ENCODE data around the gene LTBP2. TPM values are rescaled to one million over a fixed set of nuclear protein-coding genes. Genes with fewer than 3 reads are reported as not detected.

LTBP2 gene
- total RNA-seq, 1 donor from 2014 or later = 1.3 TPM

DNA sequence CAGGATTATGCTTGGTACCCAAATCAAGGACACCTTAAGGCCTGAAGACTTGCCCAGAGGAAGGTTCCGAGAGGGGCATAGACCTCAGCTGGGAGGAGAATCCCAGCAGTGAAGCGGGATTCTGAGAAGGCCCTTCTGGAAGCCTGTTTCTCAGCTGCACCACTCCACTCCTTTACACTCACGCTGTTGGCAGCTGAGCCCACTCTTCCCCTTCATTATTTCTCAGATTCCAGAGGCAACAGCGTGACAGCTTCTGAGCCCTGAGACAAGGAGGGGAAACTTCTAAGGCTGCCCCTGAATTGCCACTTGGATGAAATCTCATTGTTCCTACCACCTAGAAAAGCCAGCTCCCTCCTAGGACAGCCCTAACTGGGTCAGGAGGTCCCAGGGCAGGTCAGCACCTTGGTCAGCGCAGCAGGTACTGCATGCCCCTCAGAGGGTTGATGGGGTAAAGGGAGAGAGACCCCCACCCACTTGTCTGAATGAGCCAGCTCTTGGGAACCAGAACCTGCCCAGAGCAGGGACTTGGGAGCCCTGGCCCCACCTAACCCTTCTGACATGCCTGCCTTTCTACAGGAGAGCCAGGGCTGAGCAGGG lies 64.6 kb downstream of the LTBP2 start:
- Mint-ChIP-seq H3K4me3 (no peak overlapping the region), H3K27ac (ENCODE audit: unreplicated experiment) (no peak overlapping the region), H3K27me3 (ENCODE audit: low read depth) (no peaks in the 10 kb centered on the region), H3K36me3 (ENCODE audit: low read depth) (no peaks in the 10 kb centered on the region), H3K9me3 (no peaks in the 10 kb centered on the region), H3K4me1 (peaks cover 6% of the 10 kb centered on the region)
- TF ChIP-seq, protein P1, sequence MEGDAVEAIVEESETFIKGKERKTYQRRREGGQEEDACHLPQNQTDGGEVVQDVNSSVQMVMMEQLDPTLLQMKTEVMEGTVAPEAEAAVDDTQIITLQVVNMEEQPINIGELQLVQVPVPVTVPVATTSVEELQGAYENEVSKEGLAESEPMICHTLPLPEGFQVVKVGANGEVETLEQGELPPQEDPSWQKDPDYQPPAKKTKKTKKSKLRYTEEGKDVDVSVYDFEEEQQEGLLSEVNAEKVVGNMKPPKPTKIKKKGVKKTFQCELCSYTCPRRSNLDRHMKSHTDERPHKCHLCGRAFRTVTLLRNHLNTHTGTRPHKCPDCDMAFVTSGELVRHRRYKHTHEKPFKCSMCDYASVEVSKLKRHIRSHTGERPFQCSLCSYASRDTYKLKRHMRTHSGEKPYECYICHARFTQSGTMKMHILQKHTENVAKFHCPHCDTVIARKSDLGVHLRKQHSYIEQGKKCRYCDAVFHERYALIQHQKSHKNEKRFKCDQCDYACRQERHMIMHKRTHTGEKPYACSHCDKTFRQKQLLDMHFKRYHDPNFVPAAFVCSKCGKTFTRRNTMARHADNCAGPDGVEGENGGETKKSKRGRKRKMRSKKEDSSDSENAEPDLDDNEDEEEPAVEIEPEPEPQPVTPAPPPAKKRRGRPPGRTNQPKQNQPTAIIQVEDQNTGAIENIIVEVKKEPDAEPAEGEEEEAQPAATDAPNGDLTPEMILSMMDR (conservative IDR thresholded peaks at IDR 0.05) = no peak
- no peak for DNase-seq (ENCODE audit: low read depth, low spot score)

DNA sequence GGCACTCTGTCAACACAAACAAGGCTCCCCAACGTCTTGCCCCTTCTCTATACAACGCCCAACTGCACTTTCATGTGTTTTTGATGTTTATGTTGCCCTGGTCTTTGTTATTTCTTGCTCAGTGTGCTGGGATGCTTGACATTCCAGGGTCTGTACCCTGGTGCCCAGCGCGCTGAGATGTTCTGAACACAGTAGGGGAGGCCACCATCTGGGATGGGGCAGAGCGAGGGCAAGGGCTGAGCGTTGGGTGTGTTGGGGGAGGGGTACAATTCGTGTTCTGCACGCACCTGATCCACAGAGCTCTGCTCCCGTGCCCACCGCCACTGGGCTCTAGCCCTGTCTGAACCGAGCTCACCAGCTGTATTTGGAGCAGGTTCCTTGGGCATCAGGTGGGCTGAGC lies 65.6 kb downstream of the LTBP2 start:
- Mint-ChIP-seq H3K4me1 (peaks cover 1% of the 10 kb centered on the region), H3K36me3 (ENCODE audit: low read depth) (no peaks in the 10 kb centered on the region), H3K9me3 (no peaks in the 10 kb centered on the region), H3K27ac (ENCODE audit: unreplicated experiment) (no peak overlapping the region), H3K27me3 (ENCODE audit: low read depth) (peaks cover 2% of the 10 kb centered on the region), H3K4me3 (no peak overlapping the region)
- TF ChIP-seq, protein P1 (conservative IDR thresholded peaks at IDR 0.05) = no peak
- DNase-seq (ENCODE audit: low read depth, low spot score) = no peak

DNA sequence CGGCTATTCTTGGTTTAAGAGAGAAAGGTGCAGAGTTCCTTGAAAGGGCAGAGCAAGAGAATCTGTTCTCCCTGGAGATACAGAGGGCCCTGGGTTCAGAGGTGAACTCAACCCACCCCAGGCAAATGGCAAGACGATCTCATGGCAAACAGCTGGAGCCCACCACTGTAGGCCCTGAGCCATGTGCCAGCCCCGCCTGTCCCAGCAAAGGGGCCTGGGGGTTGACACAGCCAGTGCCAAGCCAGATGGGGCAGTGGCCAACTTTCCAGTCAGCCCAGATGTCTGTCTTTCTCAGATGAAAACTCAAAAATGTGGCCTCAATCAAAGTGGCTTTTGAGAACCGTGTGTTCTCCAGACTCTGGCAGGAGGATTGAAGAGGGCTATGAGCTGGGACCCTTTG lies 66.7 kb downstream of the LTBP2 start:
- Mint-ChIP-seq H3K4me1 (no peaks in the 10 kb centered on the region), H3K27ac (ENCODE audit: unreplicated experiment) (no peak overlapping the region), H3K9me3 (no peaks in the 10 kb centered on the region), H3K4me3 (no peak overlapping the region), H3K27me3 (ENCODE audit: low read depth) (peaks cover 2% of the 10 kb centered on the region), H3K36me3 (ENCODE audit: low read depth) (no peaks in the 10 kb centered on the region)
- TF ChIP-seq, protein P1 (conservative IDR thresholded peaks at IDR 0.05) = no peak
- DNase-seq (ENCODE audit: low read depth, low spot score) = no peak

GRCh38 chr14:74543771-74544438 lies 68.1 kb downstream of the LTBP2 start:
- no peak overlapping the region for H3K27ac Mint-ChIP-seq (ENCODE audit: unreplicated experiment)

GRCh38 chr14:74542056-74542685 lies 69.9 kb downstream of the LTBP2 start:
- Mint-ChIP-seq H3K4me3 (no peak overlapping the region), H3K4me1 (no peaks in the 10 kb centered on the region), H3K9me3 (no peaks in the 10 kb centered on the region), H3K36me3 (ENCODE audit: low read depth) (no peaks in the 10 kb centered on the region), H3K27me3 (ENCODE audit: low read depth) (peaks cover 2% of the 10 kb centered on the region), H3K27ac (ENCODE audit: unreplicated experiment) (no peak overlapping the region)
- DNase-seq (ENCODE audit: low read depth, low spot score) = no peak
- TF ChIP-seq, protein P1 (conservative IDR thresholded peaks at IDR 0.05) = no peak

More at GRCh38 chr14:74543771-74544438, 68.1 kb downstream of the LTBP2 start:
- TF ChIP-seq, protein P1 (conservative IDR thresholded peaks at IDR 0.05) = no peak
- H3K9me3 Mint-ChIP-seq = no peaks in the 10 kb centered on the region
- H3K4me1 Mint-ChIP-seq = no peaks in the 10 kb centered on the region
- no peak overlapping the region for H3K4me3 Mint-ChIP-seq
- no peaks in the 10 kb centered on the region for H3K36me3 Mint-ChIP-seq (ENCODE audit: low read depth)
- DNase-seq (ENCODE audit: low read depth, low spot score) = no peak
- H3K27me3 Mint-ChIP-seq (ENCODE audit: low read depth) = peaks cover 2% of the 10 kb centered on the region
